ENCODE data around the gene PTPRF. TPM values are rescaled to one million over a fixed set of nuclear protein-coding genes. Genes with fewer than 3 reads are reported as not detected.

PTPRF gene
- total RNA-seq, 1 donor from 2014 or later: 7.7 TPM

GRCh38 chr1:43613075-43613942 lies 82.6 kb downstream of the PTPRF start:
- intact Hi-C loops (cut with DNase I): no loop called here
- no peak for DNase-seq (ENCODE audit: missing footprints)

GRCh38 chr1:43614211-43614610 lies 83.5 kb downstream of the PTPRF start:
- intact Hi-C loops (cut with DNase I): no loop called here
- no peak for DNase-seq (ENCODE audit: missing footprints)
- ATAC-seq: no peak

More at GRCh38 chr1:43613075-43613942, 82.6 kb downstream of the PTPRF start:
- ATAC-seq: no peak

DNA sequence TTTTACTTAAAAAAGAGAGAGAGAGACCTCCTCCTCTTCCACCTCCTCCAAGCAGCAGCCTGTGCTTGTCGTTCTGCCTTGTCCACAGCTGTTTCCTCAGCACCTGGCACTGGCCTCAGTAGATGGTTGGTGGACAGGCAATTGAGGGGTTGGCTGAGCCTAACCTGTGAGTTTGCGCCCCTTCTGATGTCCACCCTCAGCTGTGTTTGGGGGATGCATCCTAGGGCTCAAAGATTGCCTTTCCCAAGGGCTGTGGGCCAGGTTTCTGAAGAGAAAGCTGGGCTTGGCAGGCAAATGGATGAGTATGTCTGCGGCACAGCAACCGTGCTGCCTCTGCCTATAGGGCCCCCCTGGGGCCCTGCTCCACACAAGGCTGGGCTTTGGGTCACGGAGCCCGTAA lies 84.2 kb downstream of the PTPRF start:
- ATAC-seq (no peak), DNase-seq (ENCODE audit: missing footprints) (no peak)
- intact Hi-C loops (cut with DNase I): no loop called here

DNA sequence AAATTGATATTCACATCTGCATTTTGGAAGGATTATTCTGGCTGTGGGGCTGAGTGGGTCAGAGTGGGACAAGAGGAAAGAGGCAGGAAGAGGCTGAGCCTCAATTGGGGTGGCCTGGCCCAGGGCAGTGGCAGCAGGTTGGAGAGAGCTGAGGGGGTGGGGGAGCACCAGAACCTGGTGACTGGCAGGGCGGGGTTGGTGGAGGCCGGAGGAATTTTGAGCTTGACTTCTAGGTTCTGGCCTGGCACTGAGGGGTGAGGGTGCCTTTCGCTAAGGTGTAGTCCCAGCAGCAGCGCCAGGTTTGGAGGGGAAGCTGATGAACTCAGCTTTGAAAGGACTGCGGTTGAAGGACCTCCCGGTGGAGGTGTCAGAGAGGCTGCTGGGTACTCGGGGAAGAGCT lies 85.7 kb downstream of the PTPRF start:
- DNase-seq (ENCODE audit: missing footprints): no peak
- intact Hi-C loops (cut with DNase I): no loop called here

DNA sequence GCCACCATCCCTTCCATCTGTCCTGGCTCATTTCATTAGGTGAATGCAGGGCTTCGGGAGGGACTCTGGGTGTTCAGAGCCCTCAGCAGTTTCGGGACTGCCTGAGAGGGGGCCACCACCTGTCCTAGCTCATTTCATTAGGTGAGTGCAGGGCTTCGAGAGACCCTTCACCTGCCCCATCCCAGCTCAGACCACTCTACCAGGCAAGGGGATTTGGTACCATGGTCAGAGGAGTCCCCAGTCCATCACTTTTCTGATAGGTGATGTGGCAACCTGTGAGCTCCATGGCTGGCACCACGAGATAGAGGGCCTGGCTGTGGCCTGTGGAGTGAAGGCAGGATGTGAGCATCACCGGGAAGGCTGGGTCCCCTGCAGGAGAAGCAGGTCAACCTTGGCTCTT lies 86.3 kb downstream of the PTPRF start:
- DNase-seq (ENCODE audit: missing footprints) (no peak), ATAC-seq (no peak)
- intact Hi-C loops (cut with DNase I): no loop called here

More for the DNA sequence above, 85.7 kb downstream of the PTPRF start:
- no peak for ATAC-seq

DNA sequence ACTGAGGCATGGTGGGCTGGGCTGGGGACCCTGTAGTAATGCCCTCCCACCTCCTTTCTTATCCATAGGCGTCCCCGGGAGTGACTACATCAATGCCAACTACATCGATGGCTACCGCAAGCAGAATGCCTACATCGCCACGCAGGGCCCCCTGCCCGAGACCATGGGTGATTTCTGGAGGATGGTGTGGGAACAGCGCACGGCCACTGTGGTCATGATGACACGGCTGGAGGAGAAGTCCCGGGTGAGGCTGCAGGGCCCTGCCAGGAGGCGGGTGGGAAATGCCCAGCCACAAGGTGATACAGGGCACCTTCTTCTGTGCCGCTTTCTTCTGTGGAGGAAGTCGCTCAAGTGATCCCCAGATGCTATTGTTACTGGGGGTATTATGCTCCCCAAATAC lies 87.0 kb downstream of the PTPRF start:
- intact Hi-C loops (cut with DNase I): no loop called here

DNA sequence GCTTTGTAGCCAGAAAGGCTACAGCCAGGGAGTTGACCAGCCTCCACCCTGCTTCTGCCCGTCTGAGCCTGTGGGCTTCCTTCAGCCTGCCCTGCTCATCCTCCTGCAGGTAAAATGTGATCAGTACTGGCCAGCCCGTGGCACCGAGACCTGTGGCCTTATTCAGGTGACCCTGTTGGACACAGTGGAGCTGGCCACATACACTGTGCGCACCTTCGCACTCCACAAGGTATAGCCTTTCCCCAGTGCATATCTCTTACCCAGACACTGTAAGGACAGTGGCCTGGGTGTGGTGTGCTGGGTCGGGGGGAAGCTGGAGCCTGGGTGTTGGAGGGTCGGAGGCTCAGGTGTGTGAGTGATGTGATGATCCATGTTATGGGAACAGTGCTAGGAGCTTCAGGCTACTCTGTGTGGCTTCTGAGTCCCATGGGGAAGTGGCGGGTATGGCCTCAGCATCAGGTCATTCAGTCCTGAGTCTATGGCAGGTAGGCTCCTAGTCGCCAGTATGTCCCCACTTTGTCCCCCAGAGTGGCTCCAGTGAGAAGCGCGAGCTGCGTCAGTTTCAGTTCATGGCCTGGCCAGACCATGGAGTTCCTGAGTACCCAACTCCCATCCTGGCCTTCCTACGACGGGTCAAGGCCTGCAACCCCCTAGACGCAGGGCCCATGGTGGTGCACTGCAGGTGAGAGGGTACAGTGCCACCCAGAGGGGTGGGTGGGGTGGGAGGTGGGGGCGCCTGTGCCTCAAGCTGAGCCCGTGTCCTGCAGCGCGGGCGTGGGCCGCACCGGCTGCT lies 88.0 kb downstream of the PTPRF start:
- DNase-seq (ENCODE audit: missing footprints) (no peak), ATAC-seq (no peak)
- intact Hi-C loops (cut with DNase I): no loop called here

More for the DNA sequence above, 87.0 kb downstream of the PTPRF start:
- no peak for ATAC-seq
- DNase-seq (ENCODE audit: missing footprints): no peak

- ATAC-seq (no peak), DNase-seq (ENCODE audit: missing footprints) (no peak)
- intact Hi-C loops (cut with DNase I): no loop called here
Measured at GRCh38 chr1:43619314-43619790, 88.7 kb downstream of the PTPRF start.

DNA sequence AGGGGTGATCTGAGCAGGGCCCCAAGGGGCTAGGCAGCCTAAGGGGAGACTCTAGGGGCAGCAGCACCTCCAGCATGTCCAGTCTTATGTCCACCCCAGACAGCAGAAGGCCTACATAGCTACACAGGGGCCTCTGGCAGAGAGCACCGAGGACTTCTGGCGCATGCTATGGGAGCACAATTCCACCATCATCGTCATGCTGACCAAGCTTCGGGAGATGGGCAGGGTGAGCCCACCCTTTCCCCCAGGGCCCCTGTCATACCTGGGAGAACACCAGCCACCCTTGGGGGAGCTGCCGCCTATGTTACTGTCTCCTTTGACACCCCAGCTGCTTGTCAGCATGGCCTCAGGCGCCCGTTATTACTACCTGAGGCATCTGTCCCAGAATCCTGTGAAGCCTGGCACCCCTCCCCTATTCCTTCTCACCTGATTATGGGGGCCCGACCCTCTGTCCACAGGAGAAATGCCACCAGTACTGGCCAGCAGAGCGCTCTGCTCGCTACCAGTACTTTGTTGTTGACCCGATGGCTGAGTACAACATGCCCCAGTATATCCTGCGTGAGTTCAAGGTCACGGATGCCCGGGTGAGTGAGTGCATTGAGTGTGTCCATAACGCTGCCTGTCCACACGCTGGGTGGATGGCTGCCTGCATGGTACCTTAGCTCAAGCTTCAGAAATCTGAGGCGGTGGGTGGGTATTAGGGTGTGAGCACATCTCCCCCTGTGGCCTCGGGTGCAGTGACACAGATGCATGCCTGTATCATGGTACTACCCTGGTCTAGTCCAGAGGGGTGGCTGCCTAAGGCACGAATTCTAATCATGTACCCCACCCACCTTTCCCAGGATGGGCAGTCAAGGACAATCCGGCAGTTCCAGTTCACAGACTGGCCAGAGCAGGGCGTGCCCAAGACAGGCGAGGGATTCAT lies 89.6 kb downstream of the PTPRF start:
- intact Hi-C loops (cut with DNase I): no loop called here
- DNase-seq (ENCODE audit: missing footprints) (no peak), ATAC-seq (no peak)

- ATAC-seq (no peak), DNase-seq (ENCODE audit: missing footprints) (no peak)
- intact Hi-C loops (cut with DNase I): no loop called here
Measured at GRCh38 chr1:43620956-43621355, 90.3 kb downstream of the PTPRF start.

DNA sequence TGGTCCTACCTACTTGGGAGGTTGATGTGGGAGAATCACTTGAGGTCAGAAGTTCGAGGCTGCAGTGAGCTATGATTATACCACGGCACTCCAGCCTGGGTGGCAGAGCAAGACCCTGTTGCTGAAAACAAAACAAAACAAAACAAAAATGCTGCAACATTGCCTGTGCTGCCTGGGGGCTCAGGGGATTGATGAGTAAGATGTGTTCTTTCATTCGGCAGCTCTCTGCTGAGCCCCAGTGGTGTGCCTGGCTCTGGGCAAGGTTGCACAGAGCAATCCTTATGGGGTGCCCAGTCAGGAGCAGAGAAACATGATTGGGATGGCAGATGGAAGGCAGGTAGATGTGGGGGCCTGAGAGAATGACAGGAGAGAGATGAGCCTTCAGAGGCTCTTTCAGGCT lies 90.7 kb downstream of the PTPRF start:
- intact Hi-C loops (cut with DNase I): no loop called here
- no peak for DNase-seq (ENCODE audit: missing footprints)
- ATAC-seq: no peak

- ATAC-seq: no peak
- DNase-seq (ENCODE audit: missing footprints): no peak
- intact Hi-C loops (cut with DNase I): no loop called here
Measured at GRCh38 chr1:43621861-43622260, 91.2 kb downstream of the PTPRF start.

GRCh38 chr1:43622471-43622870 lies 91.8 kb downstream of the PTPRF start:
- intact Hi-C loops (cut with DNase I): no loop called here
- no peak for DNase-seq (ENCODE audit: missing footprints)

GRCh38 chr1:43622901-43623780 lies 92.5 kb downstream of the PTPRF start:
- ATAC-seq (no peak), DNase-seq (ENCODE audit: missing footprints) (no peak)
- intact Hi-C loops (cut with DNase I): no loop called here

More at GRCh38 chr1:43622471-43622870, 91.8 kb downstream of the PTPRF start:
- ATAC-seq: no peak

DNA sequence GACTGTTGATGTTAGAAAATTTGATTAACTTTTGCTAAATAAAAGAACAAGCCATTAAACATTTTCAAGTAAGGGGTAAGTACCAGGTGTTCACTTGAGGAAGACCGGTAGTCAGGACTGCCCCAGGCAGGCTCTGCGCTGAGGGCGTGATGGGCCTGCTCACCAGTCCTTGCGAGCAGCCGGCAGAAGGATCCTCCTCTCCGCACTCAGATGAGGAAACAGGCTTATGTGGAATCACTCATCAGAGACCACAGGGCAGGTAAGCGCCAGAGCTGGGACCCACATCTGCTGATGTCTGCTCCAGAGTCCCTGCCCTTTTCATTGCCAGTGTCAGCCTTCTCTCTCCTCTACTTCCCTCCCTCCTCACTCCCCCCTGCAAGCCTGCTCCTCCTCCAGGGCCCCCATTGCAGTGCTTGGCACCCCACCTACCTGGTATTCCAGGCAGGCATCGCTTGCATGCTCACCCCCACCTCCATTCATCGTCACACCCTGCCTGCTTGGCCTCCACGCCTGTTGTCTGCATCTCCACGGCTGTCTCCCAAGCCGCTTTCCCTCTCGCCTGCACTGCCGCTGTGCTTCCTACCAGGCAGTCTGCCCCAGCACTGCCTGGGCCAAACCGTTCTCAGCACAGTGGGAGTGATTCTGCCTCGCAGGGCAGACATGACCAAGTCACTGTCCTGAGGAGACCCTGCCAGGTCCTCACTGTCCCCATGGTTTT lies 94.5 kb downstream of the PTPRF start:
- DNase-seq (ENCODE audit: missing footprints) (no peak), ATAC-seq (no peak)
- intact Hi-C loops (cut with DNase I): no loop called here

DNA sequence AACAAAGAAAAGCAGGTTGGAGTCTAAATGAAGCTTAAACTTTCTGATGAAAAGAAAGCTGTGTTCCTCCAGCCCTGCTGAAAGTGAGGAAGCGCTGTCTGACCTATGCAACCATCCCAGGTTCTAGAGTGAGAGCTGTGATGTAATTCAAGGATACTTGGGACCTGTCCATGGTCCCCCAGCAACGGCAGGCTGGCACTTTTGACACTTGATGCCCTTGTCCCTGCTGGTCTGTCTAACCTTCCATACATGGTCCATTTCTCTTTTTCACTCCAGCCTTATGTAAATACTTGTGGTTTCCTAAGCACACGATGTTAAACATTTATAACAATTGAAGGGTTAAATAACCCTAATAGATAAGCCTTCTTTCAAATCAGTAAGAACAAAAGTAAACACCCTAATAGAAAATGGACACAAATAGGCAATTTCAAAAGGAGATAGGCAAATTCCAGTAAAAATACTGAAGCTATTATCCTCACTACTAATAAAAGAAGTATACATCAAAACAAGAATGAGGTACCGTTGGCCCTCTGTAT lies 101.5 kb downstream of the PTPRF start:
- ATAC-seq (no peak), DNase-seq (ENCODE audit: missing footprints) (no peak)
- intact Hi-C loops (cut with DNase I): no loop called here

GRCh38 chr1:43634721-43635120 lies 104.0 kb downstream of the PTPRF start:
- ATAC-seq (no peak), DNase-seq (ENCODE audit: missing footprints) (no peak)
- intact Hi-C loops (cut with DNase I): no loop called here
